CD4-positive, alpha-beta T cell treated with Interferon gamma for 1 hour (primary cell): ENCODE data around the gene NMNAT3.

Experiments
- DNase-seq: peaks from one replicate; pipeline ENCODE4 v3.0.0-alpha.2; 2020

The NMNAT3 gene

GRCh38 chr3:139677388-139678155 is at the start of gene NMNAT3:
Gene NMNAT3 (minus strand): TSS chr3:139677972. CDS start chr3:139627724, 50,248 bp downstream.
- peak; percentile 80 for DNase-seq

GRCh38 chr3:139721370-139721769 is 43.6 kb upstream of the NMNAT3 start:
- DNase-seq, result no peak

GRCh38 chr3:139718415-139718814 is 40.6 kb upstream of the NMNAT3 start:
- no peak for DNase-seq

- DNase-seq, result no peak
These were observed 39.2 kb upstream of the NMNAT3 start for GRCh38 chr3:139716908-139717485.

GRCh38 chr3:139715743-139716360 is 38.1 kb upstream of the NMNAT3 start:
- DNase-seq, result no peak

GRCh38 chr3:139715166-139715565 is 37.4 kb upstream of the NMNAT3 start:
- DNase-seq, result no peak

- no peak for DNase-seq
These were observed 32.4 kb upstream of the NMNAT3 start for GRCh38 chr3:139710212-139710611.

- no peak for DNase-seq
These were observed 27.9 kb upstream of the NMNAT3 start for GRCh38 chr3:139705631-139706030.

GRCh38 chr3:139696314-139696604 is 18.5 kb upstream of the NMNAT3 start:
- DNase-seq, result no peak

GRCh38 chr3:139695426-139696313 is 17.9 kb upstream of the NMNAT3 start:
- no peak for DNase-seq

GRCh38 chr3:139695007-139695406 is 17.2 kb upstream of the NMNAT3 start:
- DNase-seq, result no peak

GRCh38 chr3:139694542-139694941 is 16.8 kb upstream of the NMNAT3 start:
- no peak for DNase-seq

- DNase-seq, result no peak
These were observed 13.8 kb upstream of the NMNAT3 start for GRCh38 chr3:139691619-139692018.

GRCh38 chr3:139689708-139690228 is 12.0 kb upstream of the NMNAT3 start:
- DNase-seq, result no peak

- DNase-seq, result no peak
These were observed 11.3 kb upstream of the NMNAT3 start for GRCh38 chr3:139689122-139689521.

GRCh38 chr3:139687431-139687830 is 9.7 kb upstream of the NMNAT3 start:
- no peak for DNase-seq

- no peak for DNase-seq
These were observed 8.9 kb upstream of the NMNAT3 start for GRCh38 chr3:139686624-139687023.

GRCh38 chr3:139686206-139686605 is 8.4 kb upstream of the NMNAT3 start:
- no peak for DNase-seq

GRCh38 chr3:139679220-139679775 is 1.5 kb upstream of the NMNAT3 start:
- DNase-seq, result no peak

- DNase-seq, result no peak
These were observed 962 bp downstream of the NMNAT3 start for GRCh38 chr3:139676632-139677387.

- no peak for DNase-seq
These were observed 1.7 kb downstream of the NMNAT3 start for GRCh38 chr3:139676108-139676507.

- no peak for DNase-seq
These were observed 2.4 kb downstream of the NMNAT3 start for GRCh38 chr3:139675327-139675726.
